HepG2 (cell line): Measurements from ENCODE around the gene ANKRD65. TPM values are rescaled to one million over a fixed set of nuclear protein-coding genes. Genes with fewer than 3 reads are reported as not detected.

Experiments
- ATAC-seq: fragments of 200-7000 bp; cut with Tn5 transposase; 3 replicates; pipeline ENCODE4 v1.9.1; 2020; ENCODE audit warnings: mild to moderate bottlenecking, moderate library complexity
- BruUV-seq: library from RNA; stranded (reverse); fragments of 400-500 nt; replicated peaks from 2 replicates; lab custom pipeline; 2021; lab: Mats Ljungman, UMichigan
- CTCF ChIA-PET: fragments of 300-600 bp; formaldehyde crosslinking; extraction: SDS; loops from one replicate; lab custom pipeline; 2021; ENCODE audit warnings: low total read pairs, inconsistent platforms, low intra/inter-chr PET ratio; lab: Yijun Ruan, JAX
- POLR2A ChIA-PET: fragments of 350-600 bp; sonication (Branson Sonifier 250); formaldehyde crosslinking; loops from one replicate; lab custom pipeline; 2020; ENCODE audit warnings: antibody characterized with exemption, inconsistent platforms; lab: Yijun Ruan, JAX
- DNase-seq: peaks from one replicate; pipeline ENCODE4 v3.0.0-alpha.2; 2015; ENCODE audit warnings: low spot score
- FAIRE-seq: peaks from 3 replicates; lab custom pipeline; 2011; peaks lifted over from hg19 to GRCh38; lab: Jason Lieb, UNC
- H2AFZ ChIP-seq: one replicate; pipeline ENCODE4 v1.6.1; 2011; ENCODE audit warnings: low read length, inconsistent platforms
- H3K27ac ChIP-seq: fragments of 300-600 bp; 3 replicates; pipeline ENCODE4 v1.8.0; 2011; ENCODE audit warnings: mixed run types, mild to moderate bottlenecking, mixed read lengths, low read length, inconsistent platforms; ENCODE audit not compliant: insufficient read depth; ENCODE audit errors: extremely low read length
- H3K27me3 ChIP-seq, 2 experiments: fragments of 200-600 bp in 1 of 2; 2 replicates in 1 of 2; 3 replicates in 1 of 2; pipeline versions ENCODE4 v1.6.0 to v1.8.0; 2011; ENCODE audit warnings: low read length in 2 of 2, mild to moderate bottlenecking in 2 of 2, moderate library complexity in 2 of 2, inconsistent platforms in 1 of 2; ENCODE audit not compliant: insufficient read depth in 2 of 2, control insufficient read depth in 1 of 2
- H3K36me3 ChIP-seq, 2 experiments: fragments of 200-600 bp in 1 of 2; replicated peaks in 1 of 2; 2 replicates in 1 of 2; 3 replicates in 1 of 2; pipeline versions ENCODE4 v1.5.1 to v1.8.0; 2011; ENCODE audit warnings: low read length in 2 of 2, inconsistent platforms in 1 of 2; ENCODE audit not compliant: insufficient read depth in 2 of 2, control insufficient read depth in 1 of 2
- H3K4me1 ChIP-seq: 2 replicates; pipeline ENCODE4 v1.5.1; 2012; ENCODE audit warnings: low read length, inconsistent platforms; ENCODE audit not compliant: insufficient read depth
- H3K4me2 ChIP-seq: 2 replicates; pipeline ENCODE4 v1.6.0; 2011; ENCODE audit warnings: low read depth, low read length, inconsistent platforms
- H3K4me3 ChIP-seq, 3 experiments: fragments of 200-600 bp in 1 of 3; sonication (generic), shearing (Covaris generic) in 1 of 3; replicated peaks in 1 of 3; 2 replicates each; pipeline ENCODE4 v1.5.1; 2011 to 2016; ENCODE audit warnings: low read length in 3 of 3, inconsistent platforms in 2 of 3, low read depth in 2 of 3, mild to moderate bottlenecking in 2 of 3, control low read depth in 1 of 3, mixed read lengths in 1 of 3; ENCODE audit not compliant: insufficient read depth in 1 of 3
- H3K79me2 ChIP-seq: one replicate; pipeline ENCODE4 v1.6.1; 2011; ENCODE audit warnings: low read length, inconsistent platforms; ENCODE audit not compliant: insufficient read depth
- H3K9ac ChIP-seq: 2 replicates; pipeline ENCODE4 v1.6.0; 2011; ENCODE audit warnings: mild to moderate bottlenecking, low read depth, low read length, inconsistent platforms; ENCODE audit not compliant: insufficient read depth
- H3K9me3 ChIP-seq: 2 replicates; pipeline ENCODE4 v1.5.1; 2012; ENCODE audit warnings: mild to moderate bottlenecking, low read length
- H4K20me1 ChIP-seq: 2 replicates; pipeline ENCODE4 v1.6.0; 2011; ENCODE audit warnings: inconsistent platforms, mild to moderate bottlenecking, low read length, moderate library complexity; ENCODE audit not compliant: insufficient read depth
- GZF1 ChIP-seq: sonication (generic); formaldehyde crosslinking; IDR thresholded peaks from 2 replicates; pipeline ENCODE4 v1.5.1; 2020; ENCODE audit warnings: mild to moderate bottlenecking, missing genetic modification reagents
- HNRNPL ChIP-seq: fragments of 200-400 bp; formaldehyde crosslinking; IDR thresholded peaks from 2 replicates; pipeline ENCODE4 v1.6.1; 2017; ENCODE audit warnings: mild to moderate bottlenecking, low read depth, low read length
- PRPF4 ChIP-seq: fragments of 200-400 bp; formaldehyde crosslinking; IDR thresholded peaks from 2 replicates; pipeline ENCODE4 v1.6.1; 2016; ENCODE audit warnings: low read length, low read depth; ENCODE audit not compliant: poor library complexity, severe bottlenecking
- ZMYM3 ChIP-seq: sonication (generic); formaldehyde crosslinking; IDR thresholded peaks from 2 replicates; pipeline ENCODE4 v1.5.1; 2020; ENCODE audit warnings: mild to moderate bottlenecking, missing genetic modification reagents
- ZNF3 ChIP-seq: IDR thresholded peaks from 2 replicates; pipeline ENCODE4 v1.7.0; 2017; ENCODE audit warnings: inconsistent platforms
- ZNF530 ChIP-seq: sonication (generic); formaldehyde crosslinking; IDR thresholded peaks from 2 replicates; pipeline ENCODE4 v1.5.0; 2020; ENCODE audit warnings: low read depth, mild to moderate bottlenecking, missing genetic modification reagents
- WGBS: methylation state at CpG from one replicate; pipeline ENCODE4 v1.1.6; 2017; ENCODE audit warnings: low lambda C conversion rate; 5-methylcytosine and 5-hydroxymethylcytosine counted together
- in situ Hi-C: cut with HindIII; loops from 2 replicates; pipeline ENCODE4 v1.10.0; 2017; ENCODE audit warnings: low pct_unique_long_range_greater_than_20kb; ENCODE audit not compliant: extremely low pct_ligation_motif_present
- intact Hi-C: fragments of 100-400 bp; cut with micrococcal nuclease; formaldehyde crosslinking; loops from one replicate; pipeline ENCODE4 v1.10.0; 2022; ENCODE audit not compliant: unreplicated experiment
- polyA plus RNA-seq, 8 experiments: library from polyadenylated mRNA; depleted of rRNA in 3 of 8; stranded (reverse) in 7 of 8; unstranded in 1 of 8; fragments of >200 nt; fragmentation: Illumina TruSeq in 4 of 8; extraction: Trizol in 4 of 8; gene quantifications; 2 replicates each; pipeline versions ENCODE4 v1.2.1 to v1.2.3, GENCODE V29; 2011 to 2016; ENCODE audit warnings: low read depth in 4 of 8, missing spikeins in 1 of 8, mixed read lengths in 1 of 8; ENCODE audit not compliant: insufficient read depth in 1 of 8
- total RNA-seq, 5 experiments: library from RNA; depleted of rRNA; stranded (reverse); fragments of >200 nt; fragmentation: Illumina TruSeq; extraction: Trizol; gene quantifications; 2 replicates each; pipeline ENCODE4 v1.2.3, GENCODE V29; 2016; ENCODE audit warnings: low read depth in 1 of 5
- TF ChIP-seq, protein P1 (sequence below): sonication (generic); formaldehyde crosslinking; IDR thresholded peaks from 2 replicates; pipeline ENCODE4 v1.5.1; 2020; ENCODE audit warnings: mild to moderate bottlenecking, missing genetic modification reagents, moderate library complexity

The ANKRD65 gene
- total and polyA plus RNA-seq, 2 of the 13 experiments (the other 11 are each of a cell fraction or from before 2014, with no cell fraction given), result 12.1 to 30.1 TPM

DNA sequence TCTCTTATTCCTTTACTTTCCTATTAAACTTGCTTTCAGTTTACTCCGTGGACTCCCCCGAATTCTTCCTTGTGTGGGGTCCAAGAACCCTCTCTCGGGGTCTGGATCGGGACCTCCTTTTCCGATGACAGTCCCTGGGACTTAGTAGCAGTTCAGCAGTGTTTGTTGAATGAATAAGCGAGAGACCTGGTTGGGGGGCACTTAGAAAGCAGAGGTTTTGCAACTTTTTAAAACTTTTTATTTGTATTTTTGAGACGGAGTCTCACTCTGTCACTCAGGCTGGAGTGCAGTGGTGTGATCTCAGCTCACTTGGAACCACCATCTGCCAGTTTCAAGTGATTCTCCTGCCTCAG is 2.1 kb upstream of the ANKRD65 start:
- Histone ChIP-seq H3K4me1 (peaks cover 53% of the 10 kb centered on the region), H3K27ac (no peak overlapping the region), H3K9me3 (no peaks in the 10 kb centered on the region), H3K79me2 (peaks cover 12% of the 10 kb centered on the region), H3K36me3 (no peaks in the 10 kb centered on the region)
- 96% methylated on average over 7 of the region's 7 CpGs for WGBS
- no peak for DNase-seq
- TF ChIP-seq PRPF4 (no peak), HNRNPL (no peak), GZF1 (CRISPR knock-in tag) (no peak), ZNF3 (CRISPR knock-in tag) (peak; percentile 60; the same call in 1 of the 2 replicates)
- TF ChIP-seq, all 625 proteins: peak for 1
- no peaks in the 10 kb centered on the region for H4K20me1 ChIP-seq
- no peak overlapping the region for H3K4me2 ChIP-seq
- no peak for ATAC-seq
- in situ Hi-C loops, result no loop called here
- no peaks in the 10 kb centered on the region; a peak in 1 of 5 replicates for H3K27me3 ChIP-seq
- H3K9ac ChIP-seq, result no peak overlapping the region
- CTCF ChIA-PET, result no interaction called here
- POLR2A ChIA-PET, result interaction anchor here (1.1 to 1.9 kb wide), 6 partner anchors 8 to 21 kb away, joined by 3 to 11 read pairs (median 4); no protein-coding TSS in a partner anchor
- intact Hi-C loops, result no loop called here
- no peak overlapping the region for H3K4me3 ChIP-seq
- H2AFZ ChIP-seq, result no peak overlapping the region
- no TSS peak for BruUV-seq
- no peak for FAIRE-seq

DNA sequence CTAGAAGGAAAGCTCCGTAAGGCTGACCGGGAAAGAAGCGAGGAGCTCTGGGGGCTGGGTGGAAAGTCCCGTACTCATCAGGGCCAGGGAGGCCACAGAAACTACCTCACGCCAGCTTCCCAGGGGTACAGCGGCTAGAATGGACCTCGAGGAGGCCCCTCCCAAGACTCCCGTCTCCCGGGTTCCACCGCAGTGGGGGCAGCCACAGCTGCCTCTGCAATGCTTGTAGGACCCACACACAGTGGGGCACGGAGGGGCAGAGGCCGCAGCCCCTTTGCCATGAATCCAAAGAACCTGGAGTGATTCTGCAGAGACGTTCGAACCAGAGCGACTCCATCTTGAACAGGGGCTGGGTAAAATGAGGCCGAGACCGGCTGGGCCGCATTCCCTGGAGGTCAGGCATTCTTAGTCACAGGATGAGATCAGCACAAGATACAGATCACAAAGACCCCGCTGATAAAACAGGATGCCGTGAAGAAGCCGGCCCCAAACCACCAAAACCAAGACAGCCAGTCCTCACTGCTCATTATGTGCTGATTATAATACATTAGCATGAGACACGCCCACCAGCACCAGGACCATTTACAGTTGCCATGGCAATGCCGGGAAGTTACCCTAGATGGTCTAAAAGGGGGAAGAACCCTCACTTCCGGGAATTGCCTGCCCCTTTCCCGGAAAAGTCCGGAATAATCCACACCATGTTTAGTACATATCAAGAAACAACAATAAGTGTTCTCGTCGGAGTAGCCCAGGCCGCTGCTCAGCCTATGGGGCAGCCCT is 1.6 kb upstream of the ANKRD65 start:
- no peak for FAIRE-seq
- H3K27ac ChIP-seq, result peak overlapping the region; percentile 13
- no peaks in the 10 kb centered on the region; a peak in 1 of 5 replicates for H3K27me3 ChIP-seq
- H3K4me3 ChIP-seq, result no peak overlapping the region
- H3K9me3 ChIP-seq, result no peaks in the 10 kb centered on the region
- TF ChIP-seq, protein P1, sequence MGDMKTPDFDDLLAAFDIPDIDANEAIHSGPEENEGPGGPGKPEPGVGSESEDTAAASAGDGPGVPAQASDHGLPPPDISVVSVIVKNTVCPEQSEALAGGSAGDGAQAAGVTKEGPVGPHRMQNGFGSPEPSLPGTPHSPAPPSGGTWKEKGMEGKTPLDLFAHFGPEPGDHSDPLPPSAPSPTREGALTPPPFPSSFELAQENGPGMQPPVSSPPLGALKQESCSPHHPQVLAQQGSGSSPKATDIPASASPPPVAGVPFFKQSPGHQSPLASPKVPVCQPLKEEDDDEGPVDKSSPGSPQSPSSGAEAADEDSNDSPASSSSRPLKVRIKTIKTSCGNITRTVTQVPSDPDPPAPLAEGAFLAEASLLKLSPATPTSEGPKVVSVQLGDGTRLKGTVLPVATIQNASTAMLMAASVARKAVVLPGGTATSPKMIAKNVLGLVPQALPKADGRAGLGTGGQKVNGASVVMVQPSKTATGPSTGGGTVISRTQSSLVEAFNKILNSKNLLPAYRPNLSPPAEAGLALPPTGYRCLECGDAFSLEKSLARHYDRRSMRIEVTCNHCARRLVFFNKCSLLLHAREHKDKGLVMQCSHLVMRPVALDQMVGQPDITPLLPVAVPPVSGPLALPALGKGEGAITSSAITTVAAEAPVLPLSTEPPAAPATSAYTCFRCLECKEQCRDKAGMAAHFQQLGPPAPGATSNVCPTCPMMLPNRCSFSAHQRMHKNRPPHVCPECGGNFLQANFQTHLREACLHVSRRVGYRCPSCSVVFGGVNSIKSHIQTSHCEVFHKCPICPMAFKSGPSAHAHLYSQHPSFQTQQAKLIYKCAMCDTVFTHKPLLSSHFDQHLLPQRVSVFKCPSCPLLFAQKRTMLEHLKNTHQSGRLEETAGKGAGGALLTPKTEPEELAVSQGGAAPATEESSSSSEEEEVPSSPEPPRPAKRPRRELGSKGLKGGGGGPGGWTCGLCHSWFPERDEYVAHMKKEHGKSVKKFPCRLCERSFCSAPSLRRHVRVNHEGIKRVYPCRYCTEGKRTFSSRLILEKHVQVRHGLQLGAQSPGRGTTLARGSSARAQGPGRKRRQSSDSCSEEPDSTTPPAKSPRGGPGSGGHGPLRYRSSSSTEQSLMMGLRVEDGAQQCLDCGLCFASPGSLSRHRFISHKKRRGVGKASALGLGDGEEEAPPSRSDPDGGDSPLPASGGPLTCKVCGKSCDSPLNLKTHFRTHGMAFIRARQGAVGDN (CRISPR knock-in tag), result peak; percentile 75
- TF ChIP-seq ZNF530 (CRISPR knock-in tag), result no peak
- no peak for TF ChIP-seq ZMYM3 (CRISPR knock-in tag)
- H4K20me1 ChIP-seq, result no peaks in the 10 kb centered on the region
- peaks cover 59% of the 10 kb centered on the region for H3K4me1 ChIP-seq
- H3K36me3 ChIP-seq, result no peaks in the 10 kb centered on the region
- BruUV-seq, result no TSS peak
- in situ Hi-C loops (no loop called here), intact Hi-C loops (no loop called here)
- no peak for ATAC-seq
- no peak for DNase-seq
- no peak overlapping the region for H2AFZ ChIP-seq
- POLR2A ChIA-PET, result interaction anchor here (0.8 to 3.5 kb wide), 6 partner anchors 9 to 48 kb away, joined by 3 to 126 read pairs (median 16); partner anchors contain the start of genes AURKAIP1, MRPL20 and VWA1
- WGBS, result 94% methylated on average over 24 of the region's 29 CpGs
- peaks cover 12% of the 10 kb centered on the region for H3K79me2 ChIP-seq
- no peak overlapping the region for H3K4me2 ChIP-seq
- no peak overlapping the region for H3K9ac ChIP-seq
- CTCF ChIA-PET, result no interaction called here
